HepG2 (cell line): ENCODE data around the gene NOL4L. TPM values are rescaled to one million over a fixed set of nuclear protein-coding genes. Genes with fewer than 3 reads are reported as not detected.

Source experiments
- GTF2F1 ChIP-seq: fragments of 150-350 bp; IDR thresholded peaks from 2 replicates; pipeline ENCODE4 v1.6.1; 2014; ENCODE audit warnings: low read length
- GZF1 ChIP-seq: sonication (generic); formaldehyde crosslinking; IDR thresholded peaks from 2 replicates; pipeline ENCODE4 v1.5.1; 2020; ENCODE audit warnings: mild to moderate bottlenecking, missing genetic modification reagents
- JUNB ChIP-seq: sonication (generic); formaldehyde crosslinking; IDR thresholded peaks from 2 replicates; pipeline ENCODE4 v1.8.0; 2022; ENCODE audit warnings: missing genetic modification reagents, mild to moderate bottlenecking, borderline replicate concordance
- KAT7 ChIP-seq: IDR thresholded peaks from 2 replicates; pipeline ENCODE4 v1.6.1; 2018; ENCODE audit warnings: borderline replicate concordance, missing compliant biosample characterization
- KLF11 ChIP-seq: IDR thresholded peaks from 2 replicates; pipeline ENCODE4 v1.6.1; 2016; ENCODE audit warnings: missing compliant biosample characterization
- MAFG ChIP-seq: sonication (generic); formaldehyde crosslinking; IDR thresholded peaks from 2 replicates; pipeline ENCODE4 v1.5.1; 2020; ENCODE audit warnings: mild to moderate bottlenecking, missing genetic modification reagents
- RFX3 ChIP-seq: IDR thresholded peaks from 2 replicates; pipeline ENCODE4 v1.6.1; 2016; ENCODE audit warnings: missing biosample characterization, missing genetic modification reagents
- SCMH1 ChIP-seq: sonication (generic); formaldehyde crosslinking; IDR thresholded peaks from 2 replicates; pipeline ENCODE4 v1.9.0; 2021; ENCODE audit warnings: missing genetic modification reagents, mild to moderate bottlenecking, borderline replicate concordance
- TEAD3 ChIP-seq: optimal IDR thresholded peaks from 2 replicates; pipeline ENCODE3; 2016; ENCODE audit warnings: borderline replicate concordance
- ZBTB7A ChIP-seq: sonication (generic); formaldehyde crosslinking; IDR thresholded peaks from 2 replicates; pipeline ENCODE4 v1.8.0; 2022; ENCODE audit warnings: mild to moderate bottlenecking, missing genetic modification reagents
- ZIK1 ChIP-seq: sonication (generic); formaldehyde crosslinking; IDR thresholded peaks from 2 replicates; pipeline ENCODE4 v1.5.0; 2020; ENCODE audit warnings: mild to moderate bottlenecking, low read depth, missing genetic modification reagents, borderline replicate concordance
- ZNF451 ChIP-seq: sonication (generic); formaldehyde crosslinking; IDR thresholded peaks from 2 replicates; pipeline ENCODE4 v1.5.0; 2020; ENCODE audit warnings: mild to moderate bottlenecking, missing genetic modification reagents
- polyA plus RNA-seq, 8 experiments: library from polyadenylated mRNA; depleted of rRNA in 3 of 8; stranded (reverse) in 7 of 8; unstranded in 1 of 8; fragments of >200 nt; fragmentation: Illumina TruSeq in 4 of 8; extraction: Trizol in 4 of 8; gene quantifications; 2 replicates each; pipeline versions ENCODE4 v1.2.1 to v1.2.3, GENCODE V29; 2011 to 2016; ENCODE audit warnings: low read depth in 4 of 8, missing spikeins in 1 of 8, mixed read lengths in 1 of 8; ENCODE audit not compliant: insufficient read depth in 1 of 8
- total RNA-seq, 5 experiments: library from RNA; depleted of rRNA; stranded (reverse); fragments of >200 nt; fragmentation: Illumina TruSeq; extraction: Trizol; gene quantifications; 2 replicates each; pipeline ENCODE4 v1.2.3, GENCODE V29; 2016; ENCODE audit warnings: low read depth in 1 of 5
- TF ChIP-seq, protein P1 (sequence below): sonication (generic); formaldehyde crosslinking; conservative IDR thresholded peaks from 2 replicates; pipeline ENCODE4 v1.8.0; 2022; ENCODE audit warnings: mild to moderate bottlenecking, moderate library complexity, missing genetic modification reagents
- TF ChIP-seq, protein P2 (sequence below): sonication (generic); formaldehyde crosslinking; IDR thresholded peaks from 2 replicates; pipeline ENCODE4 v1.4.0; 2020; ENCODE audit warnings: missing genetic modification reagents, borderline replicate concordance
- TF ChIP-seq, protein P3 (sequence below): sonication (generic); formaldehyde crosslinking; IDR thresholded peaks from 2 replicates; pipeline ENCODE4 v1.4.0; 2020; ENCODE audit warnings: mild to moderate bottlenecking, missing genetic modification reagents, borderline replicate concordance
- TF ChIP-seq, protein P4 (sequence below): sonication (generic); formaldehyde crosslinking; IDR thresholded peaks from 2 replicates; pipeline ENCODE4 v1.4.0; 2020; ENCODE audit warnings: missing genetic modification reagents
- TF ChIP-seq, protein P5 (sequence below): sonication (generic); formaldehyde crosslinking; IDR thresholded peaks from 2 replicates; pipeline ENCODE4 v1.8.1; 2022; ENCODE audit warnings: mild to moderate bottlenecking, missing genetic modification reagents

Gene NOL4L
- total and polyA plus RNA-seq, 2 of the 13 experiments (the other 11 are each of a cell fraction or from before 2014, with no cell fraction given) = 16.6 to 35.4 TPM

DNA sequence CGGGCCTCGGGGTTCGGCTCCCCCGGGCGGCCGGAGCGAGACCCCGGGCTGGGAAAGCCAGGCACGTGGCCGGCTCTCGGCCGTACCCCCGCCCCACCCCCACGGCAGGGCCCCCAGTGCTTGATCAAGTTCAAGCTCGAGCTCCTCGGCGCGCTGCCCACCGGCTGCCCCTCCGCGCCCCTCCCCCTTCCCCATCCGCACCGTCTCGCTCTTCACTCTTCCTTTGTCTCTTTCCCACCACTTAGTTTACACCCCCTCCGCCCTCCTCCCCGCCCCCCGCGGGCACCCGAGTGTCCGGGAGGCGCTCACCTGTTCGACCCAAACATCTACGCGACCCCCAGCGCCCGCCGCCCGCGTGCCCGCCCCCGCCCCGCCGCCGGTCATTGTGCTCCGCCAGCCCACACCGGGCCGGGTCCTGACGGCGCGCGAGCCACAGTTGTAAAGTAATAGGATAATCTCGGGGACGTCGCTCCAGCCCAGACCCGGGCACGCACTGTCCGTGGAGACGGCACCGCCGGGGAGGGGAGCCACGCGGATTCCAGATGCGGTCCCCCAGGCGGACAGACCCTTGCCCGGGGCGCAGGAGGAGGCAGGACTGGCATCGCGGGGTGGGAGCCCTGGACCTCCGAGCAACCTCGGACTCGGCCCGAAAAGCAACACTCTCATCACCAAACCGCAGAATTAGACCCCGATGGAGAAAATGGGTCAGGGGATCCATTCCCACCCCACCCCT is 100.7 kb downstream of the NOL4L start (continued):
- TF ChIP-seq SCMH1 (CRISPR knock-in tag) = no peak
- TF ChIP-seq RFX3 (CRISPR knock-in tag) = no peak
- TF ChIP-seq, protein P1, sequence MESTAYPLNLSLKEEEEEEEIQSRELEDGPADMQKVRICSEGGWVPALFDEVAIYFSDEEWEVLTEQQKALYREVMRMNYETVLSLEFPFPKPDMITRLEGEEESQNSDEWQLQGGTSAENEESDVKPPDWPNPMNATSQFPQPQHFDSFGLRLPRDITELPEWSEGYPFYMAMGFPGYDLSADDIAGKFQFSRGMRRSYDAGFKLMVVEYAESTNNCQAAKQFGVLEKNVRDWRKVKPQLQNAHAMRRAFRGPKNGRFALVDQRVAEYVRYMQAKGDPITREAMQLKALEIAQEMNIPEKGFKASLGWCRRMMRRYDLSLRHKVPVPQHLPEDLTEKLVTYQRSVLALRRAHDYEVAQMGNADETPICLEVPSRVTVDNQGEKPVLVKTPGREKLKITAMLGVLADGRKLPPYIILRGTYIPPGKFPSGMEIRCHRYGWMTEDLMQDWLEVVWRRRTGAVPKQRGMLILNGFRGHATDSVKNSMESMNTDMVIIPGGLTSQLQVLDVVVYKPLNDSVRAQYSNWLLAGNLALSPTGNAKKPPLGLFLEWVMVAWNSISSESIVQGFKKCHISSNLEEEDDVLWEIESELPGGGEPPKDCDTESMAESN (CRISPR knock-in tag) = 0 out of 2 replicates have a peak, but pooled peaks have one; percentile 57
- TF ChIP-seq KLF11 (CRISPR knock-in tag) = peak; percentile 21; the same call in 1 of the 2 replicates
- no peak; the same call in 1 of the 2 replicates for TF ChIP-seq GZF1
- no peak; the same call in 1 of the 2 replicates for TF ChIP-seq ZBTB7A (CRISPR knock-in tag)
- TF ChIP-seq TEAD3 = no peak
- TF ChIP-seq MAFG (CRISPR knock-in tag) = no peak
- TF ChIP-seq, protein P2, sequence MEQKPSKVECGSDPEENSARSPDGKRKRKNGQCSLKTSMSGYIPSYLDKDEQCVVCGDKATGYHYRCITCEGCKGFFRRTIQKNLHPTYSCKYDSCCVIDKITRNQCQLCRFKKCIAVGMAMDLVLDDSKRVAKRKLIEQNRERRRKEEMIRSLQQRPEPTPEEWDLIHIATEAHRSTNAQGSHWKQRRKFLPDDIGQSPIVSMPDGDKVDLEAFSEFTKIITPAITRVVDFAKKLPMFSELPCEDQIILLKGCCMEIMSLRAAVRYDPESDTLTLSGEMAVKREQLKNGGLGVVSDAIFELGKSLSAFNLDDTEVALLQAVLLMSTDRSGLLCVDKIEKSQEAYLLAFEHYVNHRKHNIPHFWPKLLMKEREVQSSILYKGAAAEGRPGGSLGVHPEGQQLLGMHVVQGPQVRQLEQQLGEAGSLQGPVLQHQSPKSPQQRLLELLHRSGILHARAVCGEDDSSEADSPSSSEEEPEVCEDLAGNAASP (CRISPR knock-in tag) = no peak; the same call in 1 of the 2 replicates
- 0 out of 2 replicates have a peak, but pooled peaks have one; percentile 11 for TF ChIP-seq ZIK1 (CRISPR knock-in tag)
- TF ChIP-seq, protein P3, sequence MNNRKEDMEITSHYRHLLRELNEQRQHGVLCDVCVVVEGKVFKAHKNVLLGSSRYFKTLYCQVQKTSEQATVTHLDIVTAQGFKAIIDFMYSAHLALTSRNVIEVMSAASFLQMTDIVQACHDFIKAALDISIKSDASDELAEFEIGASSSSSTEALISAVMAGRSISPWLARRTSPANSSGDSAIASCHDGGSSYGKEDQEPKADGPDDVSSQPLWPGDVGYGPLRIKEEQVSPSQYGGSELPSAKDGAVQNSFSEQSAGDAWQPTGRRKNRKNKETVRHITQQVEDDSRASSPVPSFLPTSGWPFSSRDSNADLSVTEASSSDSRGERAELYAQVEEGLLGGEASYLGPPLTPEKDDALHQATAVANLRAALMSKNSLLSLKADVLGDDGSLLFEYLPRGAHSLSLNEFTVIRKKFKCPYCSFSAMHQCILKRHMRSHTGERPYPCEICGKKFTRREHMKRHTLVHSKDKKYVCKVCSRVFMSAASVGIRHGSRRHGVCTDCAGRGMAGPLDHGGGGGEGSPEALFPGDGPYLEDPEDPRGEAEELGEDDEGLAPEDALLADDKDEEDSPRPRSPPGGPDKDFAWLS (CRISPR knock-in tag) = no peak
- TF ChIP-seq, protein P4, sequence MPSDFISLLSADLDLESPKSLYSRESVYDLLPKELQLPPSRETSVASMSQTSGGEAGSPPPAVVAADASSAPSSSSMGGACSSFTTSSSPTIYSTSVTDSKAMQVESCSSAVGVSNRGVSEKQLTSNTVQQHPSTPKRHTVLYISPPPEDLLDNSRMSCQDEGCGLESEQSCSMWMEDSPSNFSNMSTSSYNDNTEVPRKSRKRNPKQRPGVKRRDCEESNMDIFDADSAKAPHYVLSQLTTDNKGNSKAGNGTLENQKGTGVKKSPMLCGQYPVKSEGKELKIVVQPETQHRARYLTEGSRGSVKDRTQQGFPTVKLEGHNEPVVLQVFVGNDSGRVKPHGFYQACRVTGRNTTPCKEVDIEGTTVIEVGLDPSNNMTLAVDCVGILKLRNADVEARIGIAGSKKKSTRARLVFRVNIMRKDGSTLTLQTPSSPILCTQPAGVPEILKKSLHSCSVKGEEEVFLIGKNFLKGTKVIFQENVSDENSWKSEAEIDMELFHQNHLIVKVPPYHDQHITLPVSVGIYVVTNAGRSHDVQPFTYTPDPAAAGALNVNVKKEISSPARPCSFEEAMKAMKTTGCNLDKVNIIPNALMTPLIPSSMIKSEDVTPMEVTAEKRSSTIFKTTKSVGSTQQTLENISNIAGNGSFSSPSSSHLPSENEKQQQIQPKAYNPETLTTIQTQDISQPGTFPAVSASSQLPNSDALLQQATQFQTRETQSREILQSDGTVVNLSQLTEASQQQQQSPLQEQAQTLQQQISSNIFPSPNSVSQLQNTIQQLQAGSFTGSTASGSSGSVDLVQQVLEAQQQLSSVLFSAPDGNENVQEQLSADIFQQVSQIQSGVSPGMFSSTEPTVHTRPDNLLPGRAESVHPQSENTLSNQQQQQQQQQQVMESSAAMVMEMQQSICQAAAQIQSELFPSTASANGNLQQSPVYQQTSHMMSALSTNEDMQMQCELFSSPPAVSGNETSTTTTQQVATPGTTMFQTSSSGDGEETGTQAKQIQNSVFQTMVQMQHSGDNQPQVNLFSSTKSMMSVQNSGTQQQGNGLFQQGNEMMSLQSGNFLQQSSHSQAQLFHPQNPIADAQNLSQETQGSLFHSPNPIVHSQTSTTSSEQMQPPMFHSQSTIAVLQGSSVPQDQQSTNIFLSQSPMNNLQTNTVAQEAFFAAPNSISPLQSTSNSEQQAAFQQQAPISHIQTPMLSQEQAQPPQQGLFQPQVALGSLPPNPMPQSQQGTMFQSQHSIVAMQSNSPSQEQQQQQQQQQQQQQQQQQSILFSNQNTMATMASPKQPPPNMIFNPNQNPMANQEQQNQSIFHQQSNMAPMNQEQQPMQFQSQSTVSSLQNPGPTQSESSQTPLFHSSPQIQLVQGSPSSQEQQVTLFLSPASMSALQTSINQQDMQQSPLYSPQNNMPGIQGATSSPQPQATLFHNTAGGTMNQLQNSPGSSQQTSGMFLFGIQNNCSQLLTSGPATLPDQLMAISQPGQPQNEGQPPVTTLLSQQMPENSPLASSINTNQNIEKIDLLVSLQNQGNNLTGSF = no peak
- TF ChIP-seq JUNB = no peak
- TF ChIP-seq GTF2F1 = no peak
- peak; percentile 55; the same call in 1 of the 2 replicates for TF ChIP-seq KAT7 (CRISPR knock-in tag)
- TF ChIP-seq ZNF451 = 0 out of 2 replicates have a peak, but pooled peaks have one; percentile 38
- TF ChIP-seq, protein P5, sequence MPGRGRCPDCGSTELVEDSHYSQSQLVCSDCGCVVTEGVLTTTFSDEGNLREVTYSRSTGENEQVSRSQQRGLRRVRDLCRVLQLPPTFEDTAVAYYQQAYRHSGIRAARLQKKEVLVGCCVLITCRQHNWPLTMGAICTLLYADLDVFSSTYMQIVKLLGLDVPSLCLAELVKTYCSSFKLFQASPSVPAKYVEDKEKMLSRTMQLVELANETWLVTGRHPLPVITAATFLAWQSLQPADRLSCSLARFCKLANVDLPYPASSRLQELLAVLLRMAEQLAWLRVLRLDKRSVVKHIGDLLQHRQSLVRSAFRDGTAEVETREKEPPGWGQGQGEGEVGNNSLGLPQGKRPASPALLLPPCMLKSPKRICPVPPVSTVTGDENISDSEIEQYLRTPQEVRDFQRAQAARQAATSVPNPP (CRISPR knock-in tag) = no peak
